ENCODE measurements around the gene GUCA2B. TPM values are rescaled to one million over a fixed set of nuclear protein-coding genes. Genes with fewer than 3 reads are reported as not detected.

Gene GUCA2B
- polyA plus RNA-seq, 10 donors, result not detected

DNA sequence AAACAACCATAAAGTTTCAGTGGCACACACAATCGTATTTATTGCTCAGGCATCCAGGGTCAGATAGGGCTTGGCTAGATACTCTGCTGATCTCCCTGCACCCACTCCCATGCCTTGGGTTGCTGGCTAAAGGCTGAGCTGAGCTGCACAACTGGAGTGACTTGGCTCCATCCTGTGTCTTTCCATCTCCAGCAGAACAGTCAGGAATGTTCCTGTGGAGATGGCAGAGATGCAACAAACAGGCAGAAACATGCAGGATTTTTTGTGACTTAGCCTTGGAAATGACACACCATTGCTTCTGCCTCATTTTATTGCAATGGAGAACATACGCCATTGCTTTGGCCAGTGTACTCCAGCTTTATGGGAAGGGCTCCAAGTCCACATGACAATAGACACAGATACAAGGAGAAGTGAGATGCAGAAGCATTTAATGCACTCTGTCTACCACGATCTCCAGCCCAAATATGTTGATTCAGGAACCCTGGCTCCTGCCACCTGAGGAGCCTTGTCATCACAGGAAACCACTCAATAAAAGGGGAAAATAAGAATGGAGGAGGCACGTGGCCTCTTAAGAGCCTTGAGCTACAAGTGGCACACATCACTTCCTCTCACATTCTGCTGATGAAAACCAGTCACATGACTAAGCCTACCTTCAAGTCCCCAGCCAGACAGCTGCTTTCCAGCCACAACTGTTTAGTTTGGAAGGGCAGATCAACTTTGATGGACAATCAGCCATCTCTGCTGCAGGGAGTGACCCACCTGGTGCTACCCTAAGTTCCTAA, 10.1 kb upstream of the GUCA2B start:
- no peak for DNase-seq

DNA sequence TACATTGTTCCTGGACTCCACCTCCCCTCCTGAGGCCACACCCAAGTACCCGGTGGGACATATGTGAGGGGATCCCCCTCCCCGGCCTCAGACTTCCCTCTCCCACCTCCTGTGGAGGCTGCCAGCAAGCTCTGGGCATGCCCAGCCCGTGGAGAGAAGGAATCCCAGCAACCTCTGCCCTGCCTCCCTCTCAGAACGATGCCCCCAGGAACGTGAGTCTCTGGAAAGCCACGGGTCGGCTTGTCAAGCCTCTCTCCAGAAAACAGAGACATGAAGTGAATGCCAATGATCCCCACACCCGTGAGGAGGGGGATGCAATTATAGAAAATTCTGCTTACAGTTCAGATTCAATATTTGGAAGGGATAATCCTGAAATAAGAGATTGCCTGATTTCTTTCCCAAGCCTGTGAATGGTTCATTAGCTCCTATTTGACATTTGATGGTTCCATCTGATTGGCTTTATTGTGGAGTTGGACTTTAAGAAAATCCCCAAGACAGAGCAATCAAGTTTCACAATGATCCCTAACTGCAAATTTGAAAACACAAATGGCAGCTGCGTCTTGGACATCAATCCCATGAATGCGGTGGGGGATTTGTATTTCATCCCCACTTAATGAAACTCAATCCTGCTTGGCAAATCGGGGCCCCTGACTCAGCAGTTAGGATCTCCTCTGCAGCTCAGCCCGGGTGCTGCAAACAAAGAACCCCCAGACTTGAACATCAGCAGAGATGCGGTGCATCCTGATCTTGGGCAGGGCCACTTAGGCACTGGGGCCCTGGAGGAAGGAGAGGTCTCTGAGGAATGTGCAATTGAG, 9.1 kb upstream of the GUCA2B start:
- DNase-seq, result peak in 1 of 3 donors; percentile 47

- no peak for DNase-seq
Observed at GRCh38 chr1:42144711-42145388, 8.4 kb upstream of the GUCA2B start.

- no peak for DNase-seq
Observed at GRCh38 chr1:42145389-42145716, 7.9 kb upstream of the GUCA2B start.

DNA sequence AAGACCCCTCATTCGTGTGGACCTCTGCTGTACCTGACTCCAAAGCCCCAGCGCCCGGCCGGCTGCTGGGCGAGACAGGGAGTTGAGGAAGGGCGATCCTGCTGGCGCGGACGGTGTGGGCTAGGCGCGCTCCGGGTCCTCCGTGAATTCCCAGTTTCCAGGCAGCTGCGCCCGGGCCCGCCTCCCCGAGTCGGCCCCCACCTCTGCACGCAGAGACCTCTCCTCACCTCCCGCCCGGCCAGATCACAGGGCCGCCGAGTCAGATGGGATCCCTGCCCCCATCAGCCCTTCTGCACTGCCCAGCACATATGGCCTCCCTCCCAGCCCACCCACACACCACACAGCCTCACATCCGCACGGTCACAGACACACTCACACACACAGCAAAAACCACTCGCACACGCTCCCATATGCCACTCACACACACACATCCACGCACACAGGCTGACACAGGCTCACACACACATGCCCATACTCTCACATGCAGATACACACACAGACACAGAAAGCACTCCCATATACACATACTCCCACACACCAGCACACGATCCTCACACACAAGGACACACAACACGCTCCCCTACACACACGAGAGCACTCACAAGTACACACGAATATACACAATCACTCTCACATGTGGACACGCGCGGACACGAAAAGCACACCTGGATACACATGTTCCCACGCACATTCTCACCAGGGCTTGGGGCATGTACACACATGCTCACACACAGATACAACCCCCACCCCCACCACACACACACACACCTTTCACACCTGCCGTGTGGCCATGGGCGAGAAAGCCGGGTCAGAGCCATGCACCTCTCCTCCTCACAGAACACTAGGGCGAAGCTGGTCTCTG, 7.2 kb upstream of the GUCA2B start:
- DNase-seq, result no peak

- peak in 2 of 3 donors; percentile 27 to 59 for DNase-seq
Observed at GRCh38 chr1:42146626-42147320, 6.4 kb upstream of the GUCA2B start.

GRCh38 chr1:42148166-42148565, 5.0 kb upstream of the GUCA2B start:
- DNase-seq, result no peak

DNA sequence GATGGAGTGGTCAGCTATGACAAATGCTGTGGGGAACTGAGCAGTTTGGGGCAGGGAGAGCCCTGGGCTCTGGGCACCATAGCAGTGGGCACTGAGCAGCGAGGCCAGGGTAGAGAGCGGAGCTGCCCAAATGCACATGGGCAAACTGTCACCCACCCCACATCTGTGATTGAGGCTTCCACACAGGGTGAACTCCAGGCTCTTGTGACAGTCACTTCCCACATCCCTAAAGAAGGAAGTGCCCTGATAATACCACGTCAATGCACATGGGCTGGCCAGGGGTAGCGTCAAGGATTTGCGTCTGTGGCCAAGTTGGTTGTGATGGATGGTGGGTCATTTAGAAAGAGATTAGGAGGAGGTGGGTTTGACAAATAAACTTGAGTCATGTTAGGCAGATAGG, 2.6 kb upstream of the GUCA2B start:
- no peak for DNase-seq

DNA sequence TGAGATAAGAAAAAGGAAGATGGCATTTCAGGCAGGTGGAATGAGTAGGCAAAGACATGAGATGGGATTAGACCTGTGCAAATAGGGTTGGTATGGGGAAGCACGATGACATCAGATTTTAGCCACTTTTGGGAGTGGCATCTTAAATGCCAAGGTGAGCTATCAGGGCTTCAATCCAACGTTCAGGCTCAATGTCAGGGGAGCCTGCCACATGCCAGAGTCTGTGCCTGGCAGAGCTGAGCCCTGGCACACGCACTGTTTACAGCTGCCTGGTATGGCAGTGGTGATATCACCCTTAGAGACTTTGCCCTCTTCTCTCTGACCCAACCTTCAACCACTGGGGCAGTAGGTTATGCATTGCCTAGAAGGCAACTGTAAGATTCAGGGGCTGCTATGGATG, 1.1 kb upstream of the GUCA2B start:
- DNase-seq, result no peak

- DNase-seq, result no peak
Observed at GRCh38 chr1:42153624-42154023, 414 bp downstream of the GUCA2B start.

GRCh38 chr1:42154685-42155084, 1.5 kb downstream of the GUCA2B start:
- no peak for DNase-seq

DNA sequence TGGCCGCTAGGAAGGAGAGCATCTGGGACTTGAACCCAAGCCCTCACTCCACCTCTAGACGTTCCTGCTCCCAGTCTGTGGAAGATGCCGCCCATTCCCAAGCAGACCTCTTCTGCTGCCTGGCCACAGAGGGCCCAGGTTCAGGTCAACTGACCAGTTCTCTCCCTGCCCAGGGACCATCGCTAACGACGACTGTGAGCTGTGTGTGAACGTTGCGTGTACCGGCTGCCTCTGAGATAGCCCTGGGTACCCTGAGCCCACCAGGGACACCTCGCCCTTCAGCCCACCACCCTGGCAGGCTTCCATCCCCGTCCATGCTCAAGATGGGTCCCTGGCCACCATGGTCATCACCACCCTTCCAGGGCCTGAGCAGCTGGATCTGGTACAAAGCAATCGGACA, 2.2 kb downstream of the GUCA2B start:
- no peak for DNase-seq

DNA sequence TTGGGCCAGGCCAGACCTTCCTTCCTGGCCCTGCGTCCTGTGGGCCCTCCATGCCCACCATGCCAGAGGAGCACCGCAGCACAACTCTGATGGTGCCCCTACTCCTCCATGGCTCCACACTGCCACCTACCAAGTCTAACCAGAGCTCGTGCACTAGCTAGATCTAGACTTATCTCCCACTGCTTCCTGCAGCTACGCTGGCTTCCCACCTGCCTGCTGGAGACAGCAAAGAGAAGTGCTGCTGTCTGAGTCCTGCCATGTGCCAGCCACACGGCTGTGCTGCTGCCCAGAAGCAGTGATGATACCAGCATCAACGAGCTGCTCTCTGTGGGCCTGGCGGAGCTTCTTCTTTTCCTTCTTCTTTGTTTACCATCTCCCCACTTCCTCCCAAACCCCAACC, 4.5 kb downstream of the GUCA2B start:
- no peak for DNase-seq

DNA sequence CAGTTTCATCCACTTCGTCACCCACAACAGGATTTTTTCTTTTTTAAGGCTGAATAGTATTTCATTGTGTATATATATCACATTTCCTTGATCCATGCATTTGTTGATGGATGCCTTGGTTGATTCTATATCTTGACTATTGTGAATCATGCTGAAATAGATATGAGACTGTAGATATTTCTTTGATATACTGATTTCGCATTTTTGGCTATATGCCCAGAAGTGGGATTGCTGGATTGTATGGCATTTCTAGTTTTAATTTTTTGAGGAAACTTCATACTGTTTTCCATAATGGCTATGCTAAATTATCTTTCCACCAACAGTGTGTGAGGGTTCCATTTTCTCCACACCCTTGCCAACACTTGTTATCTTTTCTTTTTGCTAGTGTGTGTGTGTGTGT, 5.0 kb downstream of the GUCA2B start:
- DNase-seq, result no peak

- DNase-seq, result no peak
Observed at GRCh38 chr1:42162181-42162580, 9.0 kb downstream of the GUCA2B start.

DNA sequence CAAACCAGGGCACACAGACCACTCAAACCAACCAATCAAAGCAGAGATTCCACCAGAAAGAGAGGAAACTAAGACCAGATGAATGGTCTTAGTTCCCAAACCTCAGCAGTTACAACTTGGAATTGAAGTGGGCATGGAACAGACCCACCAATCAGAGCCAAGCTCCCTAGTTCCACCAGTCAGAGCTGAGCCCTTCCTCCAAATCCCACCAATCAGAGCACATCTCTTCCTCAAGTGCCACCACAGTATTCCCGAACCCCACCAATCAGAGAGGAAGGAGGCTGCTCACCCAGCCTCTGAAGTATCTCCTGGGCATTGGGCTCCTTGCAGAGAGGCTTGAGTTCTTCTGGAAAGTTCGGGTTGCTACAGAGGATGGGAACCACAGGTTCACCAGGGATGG, 9.9 kb downstream of the GUCA2B start:
- no peak for DNase-seq

GRCh38 chr1:42163536-42164503, 10.6 kb downstream of the GUCA2B start:
- DNase-seq, result no peak

DNA sequence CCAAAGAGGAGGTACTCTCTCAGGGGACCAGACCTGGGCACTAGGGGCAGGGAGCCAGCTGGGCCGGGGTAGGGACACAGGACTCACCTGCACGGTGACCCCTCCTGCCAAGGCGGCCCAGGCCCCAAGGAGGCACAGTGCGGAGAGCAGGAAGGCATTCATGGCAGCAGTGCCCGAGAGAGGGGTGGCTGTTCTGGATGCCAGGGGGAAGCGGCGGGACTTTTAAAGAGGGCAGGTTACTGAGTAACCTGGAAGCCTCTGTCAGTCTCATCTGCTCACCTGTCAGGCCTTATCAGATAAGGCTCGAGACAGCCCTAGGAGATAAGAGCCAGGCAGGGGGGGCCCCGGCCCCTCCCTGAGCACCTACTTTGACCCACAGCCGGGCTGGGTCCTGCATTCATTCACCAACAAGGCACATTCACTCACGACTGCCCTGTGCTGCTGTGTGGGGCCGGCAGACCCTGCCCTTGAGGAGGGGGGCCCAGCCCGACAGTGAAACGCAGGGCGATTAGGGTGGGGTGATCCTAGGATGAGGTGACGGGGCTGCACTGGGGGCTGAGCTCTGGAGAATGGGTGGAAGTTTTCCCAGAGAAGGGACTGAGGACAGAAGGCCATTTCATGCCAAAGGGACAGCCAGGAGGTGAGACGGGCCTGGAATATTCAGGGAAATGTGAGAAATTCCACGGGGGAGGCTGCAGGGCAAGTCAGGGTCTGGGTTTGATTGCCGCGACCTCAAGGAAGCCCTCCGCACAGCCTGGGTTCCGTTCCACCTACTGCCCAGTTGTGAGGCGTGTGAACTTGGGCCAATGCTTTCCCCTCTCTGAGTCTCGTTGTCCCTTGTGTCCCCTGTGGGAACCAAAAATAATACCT, 11.6 kb downstream of the GUCA2B start, which contains the start of gene GUCA2A:
Gene GUCA2A (minus strand): TSS at position 195 of the 870 bp plus-strand sequence. CDS start 33 bp downstream, at position 162.
- no peak for DNase-seq
